Psoas muscle (tissue), 8 donors: ENCODE data around the gene KRT78. TPM values are rescaled to one million over a fixed set of nuclear protein-coding genes. Genes with fewer than 3 reads are reported as not detected.

Experiments used
- ATAC-seq, 4 donors: fragments of 200-7000 bp; cut with Tn5 transposase; one replicate each; pipeline ENCODE4 v1.9.1; 2020; ENCODE audit warnings: moderate library complexity in 3 of 4, mild to moderate bottlenecking in 2 of 4
- DNase-seq, 2 donors: peaks; one replicate each; pipeline ENCODE4 v3.0.0-alpha.2; 2020
- H3K27ac ChIP-seq: fragments of 200-600 bp; one replicate; pipeline ENCODE4 v1.8.0; 2022
- H3K27me3 ChIP-seq, 3 donors: fragments of 200-600 bp in 1 of 3; one replicate each; pipeline versions ENCODE4 v1.6.1 to v1.8.0; 2013 to 2022; ENCODE audit warnings: low read length in 2 of 3, mild to moderate bottlenecking in 2 of 3, moderate library complexity in 1 of 3; ENCODE audit not compliant: insufficient read depth in 3 of 3
- H3K36me3 ChIP-seq, 2 donors: fragments of 200-600 bp in 1 of 2; one replicate each; pipeline versions ENCODE4 v1.6.1 to v1.8.0; 2013 to 2022; ENCODE audit warnings: low read depth in 1 of 2, mild to moderate bottlenecking in 1 of 2, moderate library complexity in 1 of 2; ENCODE audit not compliant: insufficient read depth in 1 of 2
- H3K4me1 ChIP-seq: fragments of 200-600 bp; one replicate; pipeline ENCODE4 v1.8.0; 2022
- H3K4me3 ChIP-seq: fragments of 200-600 bp; one replicate; pipeline ENCODE4 v1.8.0; 2022; ENCODE audit warnings: mild to moderate bottlenecking
- H3K9me3 ChIP-seq: fragments of 200-600 bp; one replicate; pipeline ENCODE4 v1.8.0; 2022
- CTCF ChIP-seq: fragments of 200-600 bp; IDR thresholded peaks from one replicate; pipeline ENCODE4 v1.8.0; 2022; ENCODE audit warnings: antibody characterized with exemption
- WGBS, 3 donors: extraction: QIAGEN DNeasy Blood & Tissue Kit; methylation state at CpG; one replicate each; pipeline versions ENCODE4 v1.1.6 to v1.1.7; 2013; 5-methylcytosine and 5-hydroxymethylcytosine counted together
- intact Hi-C, 2 donors: fragments of 100-400 bp; cut with DNase I; formaldehyde crosslinking; loops; one replicate each; pipeline versions ENCODE4 v1.11.0 to v1.14.2; 2022
- polyA plus RNA-seq, 3 donors: library from polyadenylated mRNA; stranded (reverse); fragments of 200-250 nt; gene quantifications; one replicate each; pipeline ENCODE4 v1.2.3, GENCODE V29; 2013
- total RNA-seq, 4 donors: library from RNA; stranded (reverse); fragmentation: NEBNext Ultra II Directional in 2 of 4; extraction: Animal tissue kit (Norgen Biotek cat#: 25700) in 2 of 4; gene quantifications; one replicate each; pipeline versions ENCODE4 v1.2.1 to v1.2.4, GENCODE V29; 2021 to 2023
- donor health status: healthy with polysubstance abuse.
- donor health status: DM: no; HTN: no; CAD: no; lungs with moderate emphysema.
- donor health status: Bipolar disorder and iron deficiency.
- donor health status: healthy.
- donor health status: DM: yes; HTN: yes; CAD: no.
- donor health status: DM: no; HTN: no; CAD: no.
- donor health status: DM: no; HTN: no; CAD: no.
- donor health status: DM: yes; HTN: yes; CAD: no.

Gene KRT78
- total and polyA plus RNA-seq, 7 donors = 0.04 TPM; not detected in 6

- no peak for TF ChIP-seq CTCF
- Histone ChIP-seq H3K36me3 (no peaks in the 10 kb centered on the region), H3K4me1 (no peaks in the 10 kb centered on the region), H3K27me3 (peaks cover 0 to 46% (median 7%) of the 10 kb centered on the region in 3 donors), H3K9me3 (no peaks in the 10 kb centered on the region), H3K4me3 (no peak overlapping the region), H3K27ac (no peak overlapping the region)
- no peak for ATAC-seq
- WGBS, 3 donors = 85 to 89% (median 88%) methylated on average over 15 of the region's 15 CpGs
- DNase-seq = no peak
- intact Hi-C loops = no loop called here
Observed at GRCh38 chr12:52823761-52824450, 24.9 kb downstream of the KRT78 start.

GRCh38 chr12:52822771-52823510, 25.9 kb downstream of the KRT78 start:
- Histone ChIP-seq H3K27me3 (peaks cover 0 to 53% (median 7%) of the 10 kb centered on the region in 3 donors), H3K36me3 (no peaks in the 10 kb centered on the region), H3K9me3 (no peaks in the 10 kb centered on the region), H3K27ac (no peak overlapping the region), H3K4me1 (no peaks in the 10 kb centered on the region), H3K4me3 (no peak overlapping the region)
- TF ChIP-seq CTCF = no peak
- DNase-seq (no peak), ATAC-seq (no peak)
- WGBS, 3 donors = 43 to 54% (median 45%) methylated on average over 16 of the region's 16 CpGs
- intact Hi-C loops = no loop called here

- intact Hi-C loops = no loop called here
- 46 to 57% (median 52%) methylated on average over 10 of the region's 10 CpGs for WGBS, 3 donors
- H3K27me3 ChIP-seq = peaks cover 0 to 58% (median 9%) of the 10 kb centered on the region in 3 donors
Observed at GRCh38 chr12:52821826-52822660, 26.8 kb downstream of the KRT78 start.

More at GRCh38 chr12:52821826-52822660, 26.8 kb downstream of the KRT78 start:
- Histone ChIP-seq H3K4me1 (no peaks in the 10 kb centered on the region), H3K9me3 (no peaks in the 10 kb centered on the region), H3K27ac (no peak overlapping the region), H3K4me3 (no peak overlapping the region), H3K36me3 (no peaks in the 10 kb centered on the region)
- ATAC-seq (no peak), DNase-seq (no peak)
- TF ChIP-seq CTCF = no peak
